Mesothelial cell of epicardium (in vitro differentiated cells): ENCODE measurements around the gene KDM5B. TPM values are rescaled to one million over a fixed set of nuclear protein-coding genes. Genes with fewer than 3 reads are reported as not detected.
"Not testable (repeated sequence)": the region's sequence is repeated elsewhere in the genome, so short reads cannot be mapped to it uniquely, and the experiment has no call there.

Source experiments
- DNase-seq, 2 experiments: peaks; one replicate each; pipeline ENCODE4 v3.0.0; 2021; ENCODE audit warnings: low spot score in 2 of 2; ENCODE audit not compliant: unreplicated experiment in 2 of 2
- H3K27ac Mint-ChIP-seq: 2 replicates; pipeline ENCODE4 v1.8.0; 2021; ENCODE audit warnings: mixed read lengths
- H3K27me3 Mint-ChIP-seq: 2 replicates; pipeline ENCODE4 v1.8.0; 2021; ENCODE audit warnings: low read depth, mixed read lengths
- H3K36me3 Mint-ChIP-seq: 2 replicates; pipeline ENCODE4 v1.8.0; 2021; ENCODE audit warnings: mixed read lengths
- H3K4me1 Mint-ChIP-seq: 2 replicates; pipeline ENCODE4 v1.8.0; 2021; ENCODE audit warnings: mixed read lengths
- H3K4me3 Mint-ChIP-seq: 2 replicates; pipeline ENCODE4 v1.8.0; 2021; ENCODE audit warnings: mild to moderate bottlenecking, moderate library complexity, mixed read lengths
- H3K9me3 Mint-ChIP-seq: 2 replicates; pipeline ENCODE4 v1.8.0; 2021; ENCODE audit warnings: mixed read lengths
- CTCF ChIP-seq: fragments of 200-600 bp; sonication (generic); IDR thresholded peaks from one replicate; pipeline ENCODE4 v1.5.0; 2021; ENCODE audit warnings: antibody characterized with exemption; ENCODE audit not compliant: unreplicated experiment
- total RNA-seq: library from RNA; stranded (reverse); gene quantifications from 3 replicates; pipeline ENCODE4 v1.2.1, GENCODE V29; 2021

The KDM5B gene
- total RNA-seq, 1 donor from 2014 or later, result 265 TPM

GRCh38 chr1:202801175-202801574 is 7.0 kb downstream of the KDM5B start:
- no peak for DNase-seq
- H3K27me3 Mint-ChIP-seq, result no peaks in the 10 kb centered on the region
- no peak overlapping the region for H3K27ac Mint-ChIP-seq
- H3K36me3 Mint-ChIP-seq, result peaks cover 8% of the 10 kb centered on the region
- peaks cover 3% of the 10 kb centered on the region for H3K9me3 Mint-ChIP-seq
- H3K4me3 Mint-ChIP-seq, result no peak overlapping the region
- no peak for TF ChIP-seq CTCF
- peaks cover 44% of the 10 kb centered on the region for H3K4me1 Mint-ChIP-seq

- DNase-seq, result no peak
- H3K4me3 Mint-ChIP-seq, result no peak overlapping the region
- peak overlapping the region; percentile 51 for H3K27ac Mint-ChIP-seq
- peaks cover 40% of the 10 kb centered on the region for H3K4me1 Mint-ChIP-seq
- H3K27me3 Mint-ChIP-seq, result no peaks in the 10 kb centered on the region
- no peak for TF ChIP-seq CTCF
- peaks cover 8% of the 10 kb centered on the region for H3K36me3 Mint-ChIP-seq
- peaks cover 3% of the 10 kb centered on the region for H3K9me3 Mint-ChIP-seq
Measured at GRCh38 chr1:202800742-202801141, 7.5 kb downstream of the KDM5B start.

- DNase-seq, result no peak
- TF ChIP-seq CTCF, result no peak
- peaks cover 8% of the 10 kb centered on the region for H3K36me3 Mint-ChIP-seq
- H3K4me3 Mint-ChIP-seq, result no peak overlapping the region
- peaks cover 3% of the 10 kb centered on the region for H3K9me3 Mint-ChIP-seq
- no peak overlapping the region for H3K27ac Mint-ChIP-seq
- H3K4me1 Mint-ChIP-seq, result peaks cover 32% of the 10 kb centered on the region
- H3K27me3 Mint-ChIP-seq, result no peaks in the 10 kb centered on the region
Measured at GRCh38 chr1:202798792-202799331, 9.4 kb downstream of the KDM5B start.

- no peak overlapping the region for H3K27ac Mint-ChIP-seq
- TF ChIP-seq CTCF, result no peak
- H3K9me3 Mint-ChIP-seq, result peaks cover 3% of the 10 kb centered on the region
- peaks cover 32% of the 10 kb centered on the region for H3K4me1 Mint-ChIP-seq
- no peak overlapping the region for H3K4me3 Mint-ChIP-seq
- DNase-seq, result no peak
- peaks cover 8% of the 10 kb centered on the region for H3K36me3 Mint-ChIP-seq
- no peaks in the 10 kb centered on the region for H3K27me3 Mint-ChIP-seq
Measured at GRCh38 chr1:202798260-202798659, 10.0 kb downstream of the KDM5B start.

- Mint-ChIP-seq H3K9me3 (peaks cover 3% of the 10 kb centered on the region), H3K36me3 (peaks cover 8% of the 10 kb centered on the region), H3K27ac (no peak overlapping the region), H3K4me3 (no peak overlapping the region), H3K4me1 (peaks cover 32% of the 10 kb centered on the region), H3K27me3 (no peaks in the 10 kb centered on the region)
- TF ChIP-seq CTCF, result no peak
- DNase-seq, result no peak
Measured at GRCh38 chr1:202796670-202797069, 11.6 kb downstream of the KDM5B start.

- H3K27me3 Mint-ChIP-seq, H3K36me3 Mint-ChIP-seq, H3K9me3 Mint-ChIP-seq, DNase-seq, H3K27ac Mint-ChIP-seq, H3K4me3 Mint-ChIP-seq: not testable (repeated sequence)
- H3K4me1 Mint-ChIP-seq, result peaks cover 32% of the 10 kb centered on the region
Measured at GRCh38 chr1:202794931-202795330, 13.3 kb downstream of the KDM5B start.
